Caco-2 (cell line): ENCODE results near the gene VPS39. TPM values are rescaled to one million over a fixed set of nuclear protein-coding genes. Genes with fewer than 3 reads are reported as not detected.

Experiments used
- BruUV-seq: library from RNA; stranded (reverse); fragments of 400-500 nt; replicated peaks from 2 replicates; lab custom pipeline; 2021; lab: Mats Ljungman, UMichigan
- CTCF ChIA-PET: fragments of 300-600 bp; sonication (Branson Sonifier 250); formaldehyde crosslinking; loops from one replicate; lab custom pipeline; 2022; ENCODE audit warnings: antibody characterized with exemption; lab: Charles Lee
- POLR2A ChIA-PET: fragments of 300-600 bp; sonication (Branson Sonifier 250); formaldehyde crosslinking; loops from one replicate; lab custom pipeline; 2022; ENCODE audit warnings: antibody characterized with exemption; lab: Charles Lee
- DNase-seq, 2 experiments: peaks; one replicate each; pipeline versions ENCODE4 v3.0.0 to v3.0.0-alpha.2; 2020 to 2022
- H3K27me3 ChIP-seq: replicated peaks from 2 replicates; pipeline ENCODE4 v1.6.0; 2011; ENCODE audit warnings: low read length; ENCODE audit not compliant: control insufficient read depth, insufficient read depth
- H3K36me3 ChIP-seq: 2 replicates; pipeline ENCODE4 v1.5.1; 2011; ENCODE audit warnings: low read length; ENCODE audit not compliant: control insufficient read depth, insufficient read depth
- H3K4me1 ChIP-seq: fragments of 250-450 bp; sonication (Bioruptor Pico); 2 replicates; pipeline ENCODE4 v1.5.1; 2020; ENCODE audit warnings: mild to moderate bottlenecking
- H3K4me3 ChIP-seq: 2 replicates; pipeline ENCODE4 v1.5.1; 2011; ENCODE audit warnings: low read depth, mild to moderate bottlenecking, control low read depth, low read length
- H3K9me3 ChIP-seq: fragments of 250-450 bp; sonication (Bioruptor Pico); 2 replicates; pipeline ENCODE4 v1.5.1; 2020; ENCODE audit warnings: mild to moderate bottlenecking, moderate library complexity
- H3K27ac Mint-ChIP-seq: one replicate; pipeline ENCODE4 v1.8.0; 2022; ENCODE audit warnings: mixed read lengths; ENCODE audit not compliant: unreplicated experiment
- H3K27me3 Mint-ChIP-seq: one replicate; pipeline ENCODE4 v1.8.0; 2022; ENCODE audit warnings: mixed read lengths; ENCODE audit not compliant: insufficient read depth, unreplicated experiment
- H3K36me3 Mint-ChIP-seq: one replicate; pipeline ENCODE4 v1.8.0; 2022; ENCODE audit warnings: mild to moderate bottlenecking, mixed read lengths; ENCODE audit not compliant: insufficient read depth, unreplicated experiment
- H3K4me1 Mint-ChIP-seq: one replicate; pipeline ENCODE4 v1.8.0; 2022; ENCODE audit warnings: low read depth, mixed read lengths; ENCODE audit not compliant: unreplicated experiment
- H3K4me3 Mint-ChIP-seq: one replicate; pipeline ENCODE4 v1.8.0; 2022; ENCODE audit warnings: mild to moderate bottlenecking, moderate library complexity, mixed read lengths; ENCODE audit not compliant: unreplicated experiment
- H3K9me3 Mint-ChIP-seq: one replicate; pipeline ENCODE4 v1.8.0; 2022; ENCODE audit warnings: mixed read lengths; ENCODE audit not compliant: unreplicated experiment
- intact Hi-C: fragments of 100-400 bp; cut with micrococcal nuclease; formaldehyde crosslinking; loops from one replicate; pipeline ENCODE4 v1.10.0; 2022; ENCODE audit not compliant: unreplicated experiment
- microRNA-seq: library from miRNA; unstranded; fragments of <30 nt; microRNA quantifications from one replicate; pipeline ENCODE4 v1.2.0, GENCODE V29; 2022
- total RNA-seq: library from RNA; stranded (reverse); gene quantifications from 2 replicates; pipeline ENCODE4 v1.2.3, GENCODE V29; 2022
- TF ChIP-seq, protein P1 (sequence below), 2 experiments: fragments of 200-600 bp in 1 of 2; IDR thresholded peaks; 1 replicate in 1 of 2; 2 replicates in 1 of 2; pipeline versions ENCODE4 v1.5.1 to v1.8.0; 2011 to 2022; ENCODE audit warnings: antibody characterized with exemption in 1 of 2, control low read depth in 1 of 2, inconsistent platforms in 1 of 2, low read depth in 1 of 2, low read length in 1 of 2, mild to moderate bottlenecking in 1 of 2, moderate library complexity in 1 of 2; ENCODE audit not compliant: insufficient read depth in 1 of 2, severe bottlenecking in 1 of 2, unreplicated experiment in 1 of 2

Gene VPS39
- total RNA-seq, 1 experiment from 2014 or later, result 48.4 TPM

GRCh38 chr15:42111924-42112323 lies 96.2 kb downstream of the VPS39 start:
- Mint-ChIP-seq H3K27ac (no peak overlapping the region), H3K4me1 (no peaks in the 10 kb centered on the region), H3K27me3 (no peaks in the 10 kb centered on the region), H3K9me3 (no peaks in the 10 kb centered on the region), H3K36me3 (no peaks in the 10 kb centered on the region), H3K4me3 (no peak overlapping the region)
- DNase-seq, result no peak
- ChIA-PET CTCF (no interaction called here), POLR2A (no interaction called here)
- BruUV-seq, result no TSS peak
- intact Hi-C loops, result no loop called here
- no peaks in the 10 kb centered on the region for H3K27me3 ChIP-seq
- H3K4me1 ChIP-seq, result no peaks in the 10 kb centered on the region
- H3K9me3 ChIP-seq, result no peaks in the 10 kb centered on the region; the same call in 1 of the 2 replicates
- H3K4me3 ChIP-seq, result no peak overlapping the region
- TF ChIP-seq, protein P1, sequence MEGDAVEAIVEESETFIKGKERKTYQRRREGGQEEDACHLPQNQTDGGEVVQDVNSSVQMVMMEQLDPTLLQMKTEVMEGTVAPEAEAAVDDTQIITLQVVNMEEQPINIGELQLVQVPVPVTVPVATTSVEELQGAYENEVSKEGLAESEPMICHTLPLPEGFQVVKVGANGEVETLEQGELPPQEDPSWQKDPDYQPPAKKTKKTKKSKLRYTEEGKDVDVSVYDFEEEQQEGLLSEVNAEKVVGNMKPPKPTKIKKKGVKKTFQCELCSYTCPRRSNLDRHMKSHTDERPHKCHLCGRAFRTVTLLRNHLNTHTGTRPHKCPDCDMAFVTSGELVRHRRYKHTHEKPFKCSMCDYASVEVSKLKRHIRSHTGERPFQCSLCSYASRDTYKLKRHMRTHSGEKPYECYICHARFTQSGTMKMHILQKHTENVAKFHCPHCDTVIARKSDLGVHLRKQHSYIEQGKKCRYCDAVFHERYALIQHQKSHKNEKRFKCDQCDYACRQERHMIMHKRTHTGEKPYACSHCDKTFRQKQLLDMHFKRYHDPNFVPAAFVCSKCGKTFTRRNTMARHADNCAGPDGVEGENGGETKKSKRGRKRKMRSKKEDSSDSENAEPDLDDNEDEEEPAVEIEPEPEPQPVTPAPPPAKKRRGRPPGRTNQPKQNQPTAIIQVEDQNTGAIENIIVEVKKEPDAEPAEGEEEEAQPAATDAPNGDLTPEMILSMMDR (IDR thresholded peaks at IDR 0.05; ENCODE audit: insufficient read depth in 1 of 2, low read depth in 1 of 2, low read length in 1 of 2, severe bottlenecking in 1 of 2, unreplicated experiment in 1 of 2), result no peak
- H3K36me3 ChIP-seq, result no peaks in the 10 kb centered on the region

DNA sequence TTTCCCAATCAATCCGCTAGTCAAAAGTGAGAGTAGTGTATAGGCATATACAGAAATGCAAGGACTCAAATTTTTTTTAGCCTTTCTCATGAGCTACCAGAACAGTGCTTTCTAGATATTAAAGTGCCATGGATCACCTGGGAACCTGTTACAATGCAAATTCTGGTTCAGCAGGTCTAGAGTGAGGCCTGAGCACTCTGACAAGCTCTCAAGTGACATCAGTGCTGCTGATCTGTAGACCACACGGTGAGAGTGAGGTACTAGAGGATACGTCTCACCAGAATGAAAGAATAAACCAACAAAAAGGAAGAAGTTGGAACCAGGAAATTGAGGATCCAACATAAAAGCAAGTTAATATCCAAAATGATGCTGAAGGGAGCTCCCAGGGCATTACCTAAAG lies 97.7 kb downstream of the VPS39 start:
- H3K4me1 Mint-ChIP-seq, result no peaks in the 10 kb centered on the region
- no peak overlapping the region for H3K4me3 Mint-ChIP-seq
- TF ChIP-seq, protein P1 (IDR thresholded peaks at IDR 0.05; ENCODE audit: insufficient read depth in 1 of 2, low read depth in 1 of 2, low read length in 1 of 2, severe bottlenecking in 1 of 2, unreplicated experiment in 1 of 2), result no peak
- no peaks in the 10 kb centered on the region for H3K4me1 ChIP-seq
- BruUV-seq, result no TSS peak
- CTCF ChIA-PET, result interaction anchor here (0.6 to 1.0 kb wide), 2 partner anchors 8 to 282 kb away, joined by 3 to 4 read pairs; no protein-coding TSS in a partner anchor
- no peaks in the 10 kb centered on the region; the same call in 1 of the 2 replicates for H3K9me3 ChIP-seq
- no peaks in the 10 kb centered on the region for H3K9me3 Mint-ChIP-seq
- H3K27me3 ChIP-seq, result no peaks in the 10 kb centered on the region
- no peak overlapping the region for H3K4me3 ChIP-seq
- H3K36me3 Mint-ChIP-seq, result no peaks in the 10 kb centered on the region
- no peaks in the 10 kb centered on the region for H3K36me3 ChIP-seq
- intact Hi-C loops, result no loop called here
- no peaks in the 10 kb centered on the region for H3K27me3 Mint-ChIP-seq
- no peak overlapping the region for H3K27ac Mint-ChIP-seq
- POLR2A ChIA-PET, result no interaction called here
- DNase-seq, result no peak

DNA sequence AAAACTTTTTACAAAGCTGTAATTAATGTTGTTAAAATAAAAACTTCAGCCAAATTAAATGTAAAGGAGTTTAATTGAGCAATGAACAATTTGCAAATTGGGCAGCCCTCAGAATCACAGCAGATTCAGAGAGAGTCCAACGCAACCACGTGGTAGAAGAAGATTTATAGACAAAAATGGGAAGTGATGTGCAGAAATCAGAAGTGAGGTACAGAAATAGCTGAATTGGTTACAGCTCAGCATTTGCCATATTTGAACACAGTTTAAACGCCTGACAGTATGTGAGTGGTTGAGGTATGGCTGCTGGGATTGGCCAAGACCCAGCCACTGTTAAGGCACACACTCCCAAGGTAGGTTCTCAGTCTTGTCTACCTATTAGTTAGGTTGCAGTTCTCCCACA lies 99.3 kb downstream of the VPS39 start:
- Mint-ChIP-seq H3K27me3 (no peaks in the 10 kb centered on the region), H3K4me3 (no peak overlapping the region), H3K4me1 (no peaks in the 10 kb centered on the region), H3K27ac (no peak overlapping the region), H3K36me3 (no peaks in the 10 kb centered on the region), H3K9me3 (no peaks in the 10 kb centered on the region)
- BruUV-seq, result no TSS peak
- H3K27me3 ChIP-seq, result no peaks in the 10 kb centered on the region
- no peaks in the 10 kb centered on the region for H3K36me3 ChIP-seq
- H3K9me3 ChIP-seq, result no peaks in the 10 kb centered on the region; the same call in 1 of the 2 replicates
- intact Hi-C loops, result no loop called here
- TF ChIP-seq, protein P1 (IDR thresholded peaks at IDR 0.05; ENCODE audit: insufficient read depth in 1 of 2, low read depth in 1 of 2, low read length in 1 of 2, severe bottlenecking in 1 of 2, unreplicated experiment in 1 of 2), result no peak
- ChIA-PET CTCF (no interaction called here), POLR2A (no interaction called here)
- no peaks in the 10 kb centered on the region for H3K4me1 ChIP-seq
- no peak for DNase-seq
- H3K4me3 ChIP-seq, result no peak overlapping the region

Small RNAs within 50 kb of the gene (microRNA-seq; reads per million reads assigned to microRNA genes)
- gene MIR627, result 28.2 reads per million, percentile 61 among the genes with 10 or more reads in this experiment

Other genes with a start within 250 kb of the VPS39 start
- gene EHD4, start 235.7 kb downstream of the VPS39 start, total RNA-seq, result 31.6 TPM in 2 replicates
- gene PLA2G4E, start 187.3 kb downstream of the VPS39 start, total RNA-seq, result 1.4 and 1.8 TPM in 2 replicates
- gene PLA2G4D, start 113.7 kb downstream of the VPS39 start, total RNA-seq, result not detected in 2 replicates
- gene PLA2G4F, start 51.7 kb downstream of the VPS39 start, total RNA-seq, result 2.5 and 2.9 TPM in 2 replicates
- 11.8 and 12.6 TPM in 2 replicates for gene GANC, start 64.9 kb upstream of the VPS39 start, total RNA-seq
- gene TMEM87A, start 65.1 kb upstream of the VPS39 start, total RNA-seq, result 33.6 and 38.4 TPM in 2 replicates
- gene CAPN3, start 151.2 kb upstream of the VPS39 start, total RNA-seq, result 0.66 and 1.3 TPM in 2 replicates